SU-DHL-6 (cell line): ENCODE measurements around the gene SLC35F1.
"Not testable (repeated sequence)": the region's sequence is repeated elsewhere in the genome, so short reads cannot be mapped to it uniquely, and the experiment has no call there.

ENCODE experiments used
- H2AFZ ChIP-seq: fragments of 200-600 bp; sonication (generic); 2 replicates; pipeline ENCODE4 v1.6.1; 2014; ENCODE audit warnings: low read depth, mild to moderate bottlenecking, moderate library complexity, mixed read lengths, antibody characterized with exemption, low read length; ENCODE audit not compliant: severe bottlenecking
- H3F3A ChIP-seq: fragments of 200-600 bp; shearing (Covaris generic); 2 replicates; pipeline ENCODE4 v1.6.0; 2016; ENCODE audit warnings: antibody characterized with exemption, mild to moderate bottlenecking; ENCODE audit not compliant: insufficient read depth
- H3K27ac ChIP-seq: fragments of 200-600 bp; sonication (generic); 2 replicates; pipeline ENCODE4 v1.5.1; 2016; ENCODE audit warnings: low read depth, mild to moderate bottlenecking, low read length, moderate library complexity, mixed read lengths
- H3K27me3 ChIP-seq: fragments of 200-600 bp; sonication (generic), shearing (Covaris generic); 2 replicates; pipeline ENCODE4 v1.6.0; 2014; ENCODE audit warnings: mild to moderate bottlenecking, low read length
- H3K36me3 ChIP-seq: fragments of 200-600 bp; sonication (generic); 2 replicates; pipeline ENCODE4 v1.6.1; 2014; ENCODE audit warnings: mild to moderate bottlenecking, low read length, mixed read lengths
- H3K4me2 ChIP-seq: fragments of 300-600, 200-600 bp; shearing (Covaris generic), sonication (generic); 2 replicates; pipeline ENCODE4 v1.6.0; 2014; ENCODE audit warnings: low read length, low read depth, mild to moderate bottlenecking; ENCODE audit not compliant: poor library complexity, severe bottlenecking
- H3K4me3 ChIP-seq: fragments of 200-600 bp; sonication (generic); 2 replicates; pipeline ENCODE4 v1.5.1; 2014; ENCODE audit warnings: antibody characterized with exemption, low read length, mild to moderate bottlenecking, mixed read lengths; ENCODE audit not compliant: insufficient read depth, poor library complexity, severe bottlenecking
- H3K79me2 ChIP-seq: fragments of 200-600 bp; sonication (generic); 2 replicates; pipeline ENCODE4 v1.6.1; 2014; ENCODE audit warnings: mild to moderate bottlenecking, low read length, moderate library complexity; ENCODE audit not compliant: insufficient read depth
- H3K9ac ChIP-seq: fragments of 200-600 bp; sonication (generic); 2 replicates; pipeline ENCODE4 v1.7.0; 2014; ENCODE audit warnings: mild to moderate bottlenecking, low read length
- H3K9me2 ChIP-seq: fragments of 200-600 bp; sonication (generic); replicated peaks from 2 replicates; pipeline ENCODE4 v1.6.1; 2014; ENCODE audit warnings: low read length; ENCODE audit not compliant: insufficient read depth
- H3K9me3 ChIP-seq: fragments of 200-600 bp; sonication (generic); 2 replicates; pipeline ENCODE4 v1.6.1; 2014; ENCODE audit warnings: low read length, mixed read lengths; ENCODE audit not compliant: insufficient read depth
- H4K20me1 ChIP-seq: fragments of 200-600 bp; sonication (generic); 2 replicates; pipeline ENCODE4 v1.6.1; 2014; ENCODE audit warnings: low read depth, mild to moderate bottlenecking, antibody characterized with exemption, low read length, moderate library complexity, mixed read lengths
- CTCF ChIP-seq: fragments of 200-600 bp; sonication (generic); IDR thresholded peaks from one replicate; pipeline ENCODE4 v1.5.1; 2017; ENCODE audit warnings: antibody characterized with exemption, mild to moderate bottlenecking, low read length, moderate library complexity; ENCODE audit not compliant: insufficient read depth, poor library complexity, severe bottlenecking
- EZH2phosphoT487 ChIP-seq: fragments of 200-600 bp; sonication (generic), shearing (Covaris generic); conservative IDR thresholded peaks from 2 replicates; pipeline ENCODE4 v1.6.1; 2018; ENCODE audit warnings: mild to moderate bottlenecking, antibody characterized with exemption, low read length, moderate library complexity, mixed read lengths

Gene SLC35F1

GRCh38 chr6:118017301-118017848, 110.3 kb downstream of the SLC35F1 start:
- Histone ChIP-seq H3F3A (no peaks in the 10 kb centered on the region), H3K36me3 (no peaks in the 10 kb centered on the region), H3K79me2 (no peaks in the 10 kb centered on the region), H3K9me2 (no peaks in the 10 kb centered on the region), H3K27ac (no peak overlapping the region), H3K4me2 (no peak overlapping the region), H2AFZ (no peak overlapping the region), H4K20me1 (no peaks in the 10 kb centered on the region), H3K27me3 (no peaks in the 10 kb centered on the region), H3K4me3 (no peak overlapping the region), H3K9ac (no peak overlapping the region), H3K9me3 (no peaks in the 10 kb centered on the region)
- no peak for TF ChIP-seq CTCF

- H2AFZ ChIP-seq, result no peak overlapping the region
- H3K9me3 ChIP-seq, result no peaks in the 10 kb centered on the region
- H3F3A ChIP-seq, result no peaks in the 10 kb centered on the region
- H3K9me2 ChIP-seq, result no peaks in the 10 kb centered on the region
- no peaks in the 10 kb centered on the region for H3K27me3 ChIP-seq
- no peaks in the 10 kb centered on the region for H4K20me1 ChIP-seq
- no peak overlapping the region for H3K27ac ChIP-seq
- H3K9ac ChIP-seq, result no peak overlapping the region
- H3K79me2 ChIP-seq, result no peaks in the 10 kb centered on the region
- H3K4me2 ChIP-seq, result no peak overlapping the region
- H3K36me3 ChIP-seq, result no peaks in the 10 kb centered on the region
- no peak overlapping the region for H3K4me3 ChIP-seq
- TF ChIP-seq CTCF (no peak), EZH2phosphoT487 (no peak)
Observed at GRCh38 chr6:118023771-118024170, 116.7 kb downstream of the SLC35F1 start.

DNA sequence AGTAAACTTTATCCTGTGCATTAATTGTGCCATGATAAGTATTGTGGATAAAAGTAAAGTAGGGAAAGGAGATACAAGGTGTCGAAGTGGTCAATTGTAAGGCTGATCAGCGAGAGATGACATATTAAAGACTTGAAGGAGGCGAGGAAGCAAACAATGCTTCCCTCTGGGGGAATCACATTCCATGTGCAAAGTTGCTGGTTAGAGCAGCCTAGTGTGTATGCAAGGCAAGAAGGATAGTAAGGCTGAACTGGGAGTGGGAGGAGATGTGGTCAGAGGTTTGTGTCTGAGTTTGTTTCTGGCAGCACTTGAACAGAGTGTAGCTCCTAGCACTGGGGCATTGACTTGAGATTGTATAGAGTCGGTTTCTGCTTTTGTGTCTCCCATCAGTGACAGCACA, 122.9 kb downstream of the SLC35F1 start:
- no peaks in the 10 kb centered on the region for H3K36me3 ChIP-seq
- H3K4me3 ChIP-seq, result no peak overlapping the region
- no peak overlapping the region for H3K9ac ChIP-seq
- no peaks in the 10 kb centered on the region for H3K79me2 ChIP-seq
- no peaks in the 10 kb centered on the region for H4K20me1 ChIP-seq
- H3K27ac ChIP-seq, result no peak overlapping the region
- H3F3A ChIP-seq, result no peaks in the 10 kb centered on the region
- no peaks in the 10 kb centered on the region for H3K27me3 ChIP-seq
- no peaks in the 10 kb centered on the region for H3K9me2 ChIP-seq
- H2AFZ ChIP-seq, result no peak overlapping the region
- no peak overlapping the region for H3K4me2 ChIP-seq
- no peak for TF ChIP-seq CTCF
- no peak for TF ChIP-seq EZH2phosphoT487
- no peaks in the 10 kb centered on the region for H3K9me3 ChIP-seq

- not testable (repeated sequence) for H3K4me2 ChIP-seq, H3F3A ChIP-seq, H4K20me1 ChIP-seq, H3K4me3 ChIP-seq, H3K9me2 ChIP-seq, H3K9me3 ChIP-seq, H3K9ac ChIP-seq, H3K27ac ChIP-seq, H3K36me3 ChIP-seq, H3K79me2 ChIP-seq, H2AFZ ChIP-seq, H3K27me3 ChIP-seq
Observed at GRCh38 chr6:118037479-118037878, 130.4 kb downstream of the SLC35F1 start.
